ENCODE results near the gene HDAC4. TPM values are rescaled to one million over a fixed set of nuclear protein-coding genes. Genes with fewer than 3 reads are reported as not detected.

Gene HDAC4
- total RNA-seq, 5 donors from 2014 or later (not counting 1 experiment from before 2014, with no cell fraction given), result 44.8 to 80.2 (median 60.9) TPM

DNA sequence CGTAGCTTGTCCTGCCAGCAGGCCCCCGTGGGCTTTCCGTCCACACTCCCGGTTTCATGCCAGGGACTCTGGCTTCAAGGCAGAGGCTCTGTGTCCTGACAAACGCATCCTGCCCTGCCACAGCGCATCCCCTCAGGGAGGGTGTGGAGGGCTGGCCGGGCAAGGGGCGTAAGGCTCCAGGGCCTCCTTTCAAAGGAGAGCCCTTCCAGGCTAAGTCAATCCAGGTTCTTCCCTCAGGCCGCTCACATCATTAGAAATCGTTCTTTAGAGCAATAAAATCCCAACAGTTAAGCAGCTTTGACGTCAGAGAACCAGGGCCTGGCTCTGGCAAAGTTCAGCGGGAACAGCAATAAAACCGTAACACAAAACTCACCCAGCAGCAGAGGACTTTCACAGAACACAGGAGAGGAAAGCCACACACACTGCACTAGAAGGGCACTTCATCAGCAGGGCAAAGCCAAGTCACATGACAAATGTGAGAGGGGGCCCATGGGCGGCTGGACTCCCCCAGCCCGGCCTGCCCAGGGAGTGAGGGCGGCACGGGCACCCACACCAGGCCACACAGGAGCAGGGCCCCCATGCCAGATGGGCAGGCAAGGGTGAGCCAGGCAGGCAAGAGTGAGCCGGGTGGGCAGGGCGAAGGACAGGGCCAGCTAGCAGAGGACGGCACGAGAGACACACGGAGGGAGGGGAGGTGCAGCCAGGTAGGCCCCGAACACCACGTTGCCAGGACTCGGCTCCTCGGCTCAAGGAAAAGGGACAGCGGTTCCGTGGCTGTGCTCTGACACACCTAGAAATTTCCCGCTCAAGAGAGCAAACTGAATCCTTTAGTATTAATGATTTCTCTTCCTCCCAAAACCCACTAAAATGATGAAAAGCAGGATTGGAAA is 52.0 kb downstream of the HDAC4 start:
- H3K4me1 ChIP-seq (ENCODE audit: control insufficient read depth in 1 of 2, extremely low read depth in 1 of 2, insufficient read depth in 2 of 2, low read length in 2 of 2), result peaks cover 0 to 6% of the 10 kb centered on the region in 2 experiments
- H3K4me1 Mint-ChIP-seq, result peaks cover 0 to 3% (median 2%) of the 10 kb centered on the region in 3 donors
- H3K27me3 ChIP-seq (replicated peaks in 1 of 2; ENCODE audit: control insufficient read depth in 2 of 2, extremely low read depth in 1 of 2, insufficient read depth in 2 of 2, low read length in 1 of 2), result no peaks in the 10 kb centered on the region
- H3K4me3 ChIP-seq (ENCODE audit: control insufficient read depth in 1 of 2, extremely low read depth in 1 of 2, low read length in 1 of 2), result no peak overlapping the region
- H3K27me3 Mint-ChIP-seq, result no peaks in the 10 kb centered on the region
- peaks cover 14 to 22% of the 10 kb centered on the region in 2 donors for H3K36me3 ChIP-seq (ENCODE audit: control insufficient read depth in 2 of 2, extremely low read depth in 1 of 2, insufficient read depth in 1 of 2, low read length in 1 of 2)
- no peak overlapping the region for H3K4me3 Mint-ChIP-seq
- H3K9me3 ChIP-seq, result no peaks in the 10 kb centered on the region
- DNase-seq, result no peak
- 92% methylated on average over 24 of the region's 29 CpGs for WGBS (ENCODE audit: insufficient coverage)
- H3K27ac Mint-ChIP-seq, result no peak overlapping the region
- ATAC-seq (replicated peaks in 1 of 4), result no peak
- H3K27ac ChIP-seq (ENCODE audit: low read length), result no peak overlapping the region
- POLR2A ChIA-PET, result no interaction called here
- H3K9me3 Mint-ChIP-seq, result no peaks in the 10 kb centered on the region
- CTCF ChIA-PET, result no interaction called here
- H3K36me3 Mint-ChIP-seq, result peaks cover 29% of the 10 kb centered on the region

DNA sequence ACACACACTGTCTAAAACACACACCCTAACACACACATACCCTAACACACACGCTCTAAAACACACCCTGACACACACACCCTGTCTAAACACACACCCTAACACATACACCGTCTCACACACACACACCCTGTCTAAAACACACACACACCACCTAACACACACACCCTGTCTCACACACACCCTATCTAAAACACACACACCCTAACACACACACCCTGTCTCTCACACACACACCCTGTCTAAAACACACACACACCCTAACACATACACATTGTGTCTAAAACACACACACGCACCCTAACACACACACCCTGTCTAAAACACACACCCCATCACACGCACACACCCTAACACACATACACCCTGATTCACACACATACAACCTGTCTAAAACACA is 54.1 kb downstream of the HDAC4 start:
- H3K27ac Mint-ChIP-seq, result no peak overlapping the region
- 95% methylated on average over 4 of the region's 4 CpGs for WGBS (ENCODE audit: insufficient coverage)
- Histone ChIP-seq H3K4me1 (ENCODE audit: control insufficient read depth in 1 of 2, extremely low read depth in 1 of 2, insufficient read depth in 2 of 2, low read length in 2 of 2) (peaks cover 0 to 6% of the 10 kb centered on the region in 2 experiments), H3K27me3 (replicated peaks in 1 of 2; ENCODE audit: control insufficient read depth in 2 of 2, extremely low read depth in 1 of 2, insufficient read depth in 2 of 2, low read length in 1 of 2) (no peaks in the 10 kb centered on the region), H3K4me3 (ENCODE audit: control insufficient read depth in 1 of 2, extremely low read depth in 1 of 2, low read length in 1 of 2) (no peak overlapping the region), H3K27ac (ENCODE audit: low read length) (no peak overlapping the region), H3K9me3 (no peaks in the 10 kb centered on the region), H3K36me3 (ENCODE audit: control insufficient read depth in 2 of 2, extremely low read depth in 1 of 2, insufficient read depth in 1 of 2, low read length in 1 of 2) (peaks cover 11 to 15% of the 10 kb centered on the region in 2 donors)
- DNase-seq (no peak), ATAC-seq (replicated peaks in 1 of 4) (no peak)
- H3K9me3 Mint-ChIP-seq, result peaks cover 0 to 4% (median 3%) of the 10 kb centered on the region in 3 donors
- ChIA-PET CTCF (no interaction called here), POLR2A (no interaction called here)
- peaks cover 24% of the 10 kb centered on the region for H3K36me3 Mint-ChIP-seq
- H3K4me3 Mint-ChIP-seq, result no peak overlapping the region
- H3K27me3 Mint-ChIP-seq, result no peaks in the 10 kb centered on the region
- H3K4me1 Mint-ChIP-seq, result peaks cover 0 to 7% (median 2%) of the 10 kb centered on the region in 3 donors

DNA sequence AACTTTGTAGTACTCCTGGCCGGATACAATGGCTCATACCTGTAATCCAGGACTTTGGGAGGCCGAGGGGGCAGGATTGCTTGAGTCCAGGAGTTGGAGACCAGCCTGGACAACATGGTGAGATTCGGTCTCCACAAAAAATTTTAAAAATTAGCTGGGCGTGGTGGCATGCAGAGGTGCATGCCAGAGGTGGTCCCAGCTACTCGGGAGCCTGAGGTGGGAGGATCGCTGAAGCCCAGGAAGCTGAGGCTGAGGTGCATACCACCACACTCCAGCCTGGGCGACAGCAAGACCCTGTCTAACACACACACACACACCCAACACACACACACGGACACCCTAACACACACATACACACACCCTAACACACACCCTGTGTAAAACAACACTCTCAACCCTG is 55.6 kb downstream of the HDAC4 start:
- H3K4me3 Mint-ChIP-seq, result no peak overlapping the region
- H3K4me1 Mint-ChIP-seq, result peaks cover 11 to 17% (median 12%) of the 10 kb centered on the region in 3 donors
- Histone ChIP-seq H3K27ac (ENCODE audit: low read length) (no peak overlapping the region), H3K4me1 (ENCODE audit: control insufficient read depth in 1 of 2, extremely low read depth in 1 of 2, insufficient read depth in 2 of 2, low read length in 2 of 2) (peaks cover 5 to 8% of the 10 kb centered on the region in 2 experiments), H3K9me3 (no peaks in the 10 kb centered on the region), H3K4me3 (ENCODE audit: control insufficient read depth in 1 of 2, extremely low read depth in 1 of 2, low read length in 1 of 2) (no peak overlapping the region), H3K27me3 (replicated peaks in 1 of 2; ENCODE audit: control insufficient read depth in 2 of 2, extremely low read depth in 1 of 2, insufficient read depth in 2 of 2, low read length in 1 of 2) (no peaks in the 10 kb centered on the region), H3K36me3 (ENCODE audit: control insufficient read depth in 2 of 2, extremely low read depth in 1 of 2, insufficient read depth in 1 of 2, low read length in 1 of 2) (peaks cover 5 to 12% of the 10 kb centered on the region in 2 donors)
- WGBS (ENCODE audit: insufficient coverage), result 93% methylated on average over 5 of the region's 8 CpGs
- POLR2A ChIA-PET, result no interaction called here
- no peaks in the 10 kb centered on the region for H3K27me3 Mint-ChIP-seq
- H3K36me3 Mint-ChIP-seq, result peaks cover 18% of the 10 kb centered on the region
- CTCF ChIA-PET, result no interaction called here
- H3K27ac Mint-ChIP-seq, result no peak overlapping the region
- DNase-seq (no peak), ATAC-seq (replicated peaks in 1 of 4) (no peak)
- peaks cover 0 to 4% (median 3%) of the 10 kb centered on the region in 3 donors for H3K9me3 Mint-ChIP-seq

DNA sequence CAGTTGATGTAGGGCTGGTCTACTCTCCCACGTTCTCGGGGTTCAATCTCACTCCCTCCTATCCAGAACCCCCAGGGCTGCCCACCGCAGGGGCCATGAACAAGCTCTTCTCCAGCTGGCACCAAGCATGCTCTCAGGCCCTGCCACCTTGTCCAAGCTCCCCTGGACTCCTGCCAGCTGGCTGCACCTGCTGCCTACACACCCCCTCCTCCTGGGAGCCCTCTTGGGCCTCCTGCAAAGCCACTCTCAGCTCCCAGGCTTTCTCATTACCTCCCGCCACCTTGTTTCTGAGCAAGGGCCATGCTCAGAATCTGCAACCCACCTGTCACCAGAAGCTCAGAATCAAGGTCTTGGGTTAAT is 56.0 kb downstream of the HDAC4 start:
- Histone ChIP-seq H3K27me3 (replicated peaks in 1 of 2; ENCODE audit: control insufficient read depth in 2 of 2, extremely low read depth in 1 of 2, insufficient read depth in 2 of 2, low read length in 1 of 2) (no peaks in the 10 kb centered on the region), H3K36me3 (ENCODE audit: control insufficient read depth in 2 of 2, extremely low read depth in 1 of 2, insufficient read depth in 1 of 2, low read length in 1 of 2) (peaks cover 5 to 10% of the 10 kb centered on the region in 2 donors), H3K9me3 (no peaks in the 10 kb centered on the region), H3K4me3 (ENCODE audit: control insufficient read depth in 1 of 2, extremely low read depth in 1 of 2, low read length in 1 of 2) (no peak overlapping the region), H3K4me1 (ENCODE audit: control insufficient read depth in 1 of 2, extremely low read depth in 1 of 2, insufficient read depth in 2 of 2, low read length in 2 of 2) (peaks cover 9% of the 10 kb centered on the region in 2 experiments), H3K27ac (ENCODE audit: low read length) (no peak overlapping the region)
- H3K4me3 Mint-ChIP-seq, result no peak overlapping the region
- 93% methylated on average over 4 of the region's 4 CpGs for WGBS (ENCODE audit: insufficient coverage)
- H3K36me3 Mint-ChIP-seq, result peaks cover 18% of the 10 kb centered on the region
- no peak overlapping the region for H3K27ac Mint-ChIP-seq
- DNase-seq, result no peak
- H3K9me3 Mint-ChIP-seq, result peaks cover 0 to 4% (median 3%) of the 10 kb centered on the region in 3 donors
- H3K27me3 Mint-ChIP-seq, result no peaks in the 10 kb centered on the region
- ATAC-seq (replicated peaks in 1 of 4), result no peak
- POLR2A ChIA-PET, result interaction anchor here in 1 of 2 donors (0.7 kb wide), 1 partner anchor 60 kb away, joined by 3 read pairs; no protein-coding TSS in a partner anchor
- H3K4me1 Mint-ChIP-seq, result peaks cover 15 to 21% (median 16%) of the 10 kb centered on the region in 3 donors
- CTCF ChIA-PET, result no interaction called here

DNA sequence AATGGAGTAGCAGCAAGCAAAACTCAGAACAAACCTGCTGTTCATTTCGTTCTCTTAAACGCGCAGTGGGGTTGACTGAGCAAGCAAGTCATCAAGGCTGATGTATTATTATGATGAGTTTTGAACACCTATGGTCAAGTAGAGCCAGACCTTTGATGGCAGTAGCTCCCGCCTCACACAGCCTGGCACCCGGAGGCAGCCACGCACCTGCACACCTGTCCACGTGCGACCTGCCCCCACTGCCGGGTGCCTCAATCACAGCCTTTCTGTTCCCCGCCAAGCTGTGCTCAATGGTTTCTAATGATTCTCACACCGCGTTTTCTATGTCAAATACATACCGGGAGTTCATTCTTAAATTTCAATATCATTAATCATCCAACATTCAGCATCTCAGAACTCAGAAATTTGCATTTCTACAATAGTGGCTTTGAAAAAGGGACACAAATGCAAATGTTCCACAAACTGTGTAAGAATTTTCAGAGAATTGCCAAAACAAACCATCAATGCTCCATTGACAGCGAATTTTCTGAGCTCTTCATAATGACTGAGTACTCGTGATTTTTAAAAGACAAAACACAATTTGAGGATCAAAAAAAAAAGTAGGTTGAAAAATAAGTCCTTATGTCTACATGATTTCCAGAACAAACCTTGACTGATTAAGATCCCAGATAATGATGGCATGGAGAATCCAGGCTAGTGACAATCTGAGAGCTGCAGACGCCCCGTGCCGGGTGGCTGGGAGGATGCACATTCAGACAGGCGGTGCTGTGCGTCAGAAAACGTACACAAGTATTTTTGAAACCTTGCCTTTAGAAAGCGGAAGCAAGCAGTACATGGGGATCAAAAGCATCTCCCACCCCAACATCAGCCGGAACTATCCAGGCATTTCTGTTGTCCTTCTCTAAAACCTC is 56.6 kb downstream of the HDAC4 start:
- DNase-seq (no peak), ATAC-seq (replicated peaks in 1 of 4) (no peak)
- Mint-ChIP-seq H3K9me3 (peaks cover 0 to 4% (median 3%) of the 10 kb centered on the region in 3 donors), H3K4me3 (no peak overlapping the region), H3K4me1 (peaks cover 22 to 27% (median 23%) of the 10 kb centered on the region in 3 donors), H3K27ac (no peak overlapping the region), H3K27me3 (no peaks in the 10 kb centered on the region), H3K36me3 (peaks cover 12% of the 10 kb centered on the region)
- Histone ChIP-seq H3K36me3 (ENCODE audit: control insufficient read depth in 2 of 2, extremely low read depth in 1 of 2, insufficient read depth in 1 of 2, low read length in 1 of 2) (peaks cover 2 to 4% of the 10 kb centered on the region in 2 donors), H3K27ac (ENCODE audit: low read length) (no peak overlapping the region), H3K4me3 (ENCODE audit: control insufficient read depth in 1 of 2, extremely low read depth in 1 of 2, low read length in 1 of 2) (no peak overlapping the region), H3K27me3 (replicated peaks in 1 of 2; ENCODE audit: control insufficient read depth in 2 of 2, extremely low read depth in 1 of 2, insufficient read depth in 2 of 2, low read length in 1 of 2) (no peaks in the 10 kb centered on the region), H3K4me1 (ENCODE audit: control insufficient read depth in 1 of 2, extremely low read depth in 1 of 2, insufficient read depth in 2 of 2, low read length in 2 of 2) (peaks cover 12 to 15% of the 10 kb centered on the region in 2 experiments), H3K9me3 (no peaks in the 10 kb centered on the region)
- 99% methylated on average over 13 of the region's 23 CpGs for WGBS (ENCODE audit: insufficient coverage)
- ChIA-PET CTCF (no interaction called here), POLR2A (interaction anchor here in 1 of 2 donors (0.7 kb wide), 1 partner anchor 59 kb away, joined by 3 read pairs; no protein-coding TSS in a partner anchor)

- no peak for ATAC-seq (replicated peaks in 1 of 4)
- no peak overlapping the region for H3K4me3 ChIP-seq (ENCODE audit: control insufficient read depth in 1 of 2, extremely low read depth in 1 of 2, low read length in 1 of 2)
- Mint-ChIP-seq H3K9me3 (peaks cover 0 to 4% (median 3%) of the 10 kb centered on the region in 3 donors), H3K36me3 (peaks cover 9% of the 10 kb centered on the region), H3K4me3 (no peak overlapping the region), H3K27me3 (no peaks in the 10 kb centered on the region), H3K4me1 (peaks cover 29 to 34% (median 29%) of the 10 kb centered on the region in 3 donors), H3K27ac (no peak overlapping the region)
- peaks cover 0 to 2% of the 10 kb centered on the region in 2 donors for H3K36me3 ChIP-seq (ENCODE audit: control insufficient read depth in 2 of 2, extremely low read depth in 1 of 2, insufficient read depth in 1 of 2, low read length in 1 of 2)
- H3K27me3 ChIP-seq (replicated peaks in 1 of 2; ENCODE audit: control insufficient read depth in 2 of 2, extremely low read depth in 1 of 2, insufficient read depth in 2 of 2, low read length in 1 of 2), result no peaks in the 10 kb centered on the region
- H3K9me3 ChIP-seq, result no peaks in the 10 kb centered on the region
- H3K4me1 ChIP-seq (ENCODE audit: control insufficient read depth in 1 of 2, extremely low read depth in 1 of 2, insufficient read depth in 2 of 2, low read length in 2 of 2), result peaks cover 12 to 18% of the 10 kb centered on the region in 2 experiments
- 97% methylated on average over 10 of the region's 10 CpGs for WGBS (ENCODE audit: insufficient coverage)
- POLR2A ChIA-PET, result no interaction called here
- no peak for DNase-seq
- H3K27ac ChIP-seq (ENCODE audit: low read length), result no peak overlapping the region
- CTCF ChIA-PET, result no interaction called here
Observed at GRCh38 chr2:239343460-239343859, 57.4 kb downstream of the HDAC4 start.

Data from T-cell (primary cell).